Measurements from ENCODE around the gene LATS2. TPM values are rescaled to one million over a fixed set of nuclear protein-coding genes. Genes with fewer than 3 reads are reported as not detected.

LATS2 gene
- total RNA-seq, 2 donors from 2014 or later: 8.0 to 9.0 TPM

DNA sequence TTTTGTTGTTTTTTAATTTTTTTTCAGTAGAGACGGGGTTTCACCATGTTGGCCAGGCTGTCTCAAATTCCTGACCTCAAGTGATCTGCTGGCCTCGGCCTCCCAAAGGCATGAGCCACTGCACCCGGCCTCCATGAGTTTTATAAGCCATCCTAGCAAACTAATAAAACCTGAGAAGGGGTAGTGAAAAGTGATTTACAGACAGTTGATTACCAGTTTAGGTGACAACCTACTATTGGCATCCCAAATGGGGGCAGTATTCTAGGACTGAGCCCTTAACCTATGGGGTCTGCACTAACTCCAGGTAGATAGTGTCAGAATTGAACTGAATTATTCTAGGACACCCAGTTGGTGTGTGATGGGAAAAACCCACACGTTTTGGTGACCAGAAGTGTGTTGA lies 6.5 kb upstream of the LATS2 start:
- no peaks in the 10 kb centered on the region for H3K9me3 ChIP-seq (ENCODE audit: control insufficient read depth, low read length, poor library complexity, severe bottlenecking)
- Mint-ChIP-seq H3K27ac (no peak overlapping the region), H3K27me3 (peaks cover 3% of the 10 kb centered on the region), H3K4me3 (no peak overlapping the region), H3K4me1 (peaks cover 5% of the 10 kb centered on the region), H3K36me3 (ENCODE audit: low read depth) (peaks cover 2% of the 10 kb centered on the region)
- ATAC-seq (no peak), DNase-seq (no peak)

GRCh38 chr13:21066946-21067345 lies 5.6 kb upstream of the LATS2 start:
- H3K4me1 Mint-ChIP-seq: peaks cover 8% of the 10 kb centered on the region
- H3K27me3 Mint-ChIP-seq: peaks cover 7% of the 10 kb centered on the region
- H3K27ac Mint-ChIP-seq: no peak overlapping the region
- H3K4me3 Mint-ChIP-seq: no peak overlapping the region
- H3K36me3 Mint-ChIP-seq (ENCODE audit: low read depth): peaks cover 2% of the 10 kb centered on the region
- DNase-seq (no peak), ATAC-seq (no peak)
- H3K9me3 ChIP-seq (ENCODE audit: control insufficient read depth, low read length, poor library complexity, severe bottlenecking): no peaks in the 10 kb centered on the region

GRCh38 chr13:21065686-21066085 lies 4.3 kb upstream of the LATS2 start:
- Mint-ChIP-seq H3K36me3 (ENCODE audit: low read depth) (no peaks in the 10 kb centered on the region), H3K4me1 (peaks cover 6% of the 10 kb centered on the region)
- ATAC-seq: no peak

GRCh38 chr13:21063031-21063430 lies 1.6 kb upstream of the LATS2 start:
- ATAC-seq: no peak
- Mint-ChIP-seq H3K27ac (peak overlapping the region; percentile 74), H3K36me3 (ENCODE audit: low read depth) (no peaks in the 10 kb centered on the region), H3K4me3 (peak overlapping the region; percentile 72), H3K27me3 (peaks cover 7% of the 10 kb centered on the region), H3K4me1 (peaks cover 9% of the 10 kb centered on the region)
- no peaks in the 10 kb centered on the region for H3K9me3 ChIP-seq (ENCODE audit: control insufficient read depth, low read length, poor library complexity, severe bottlenecking)
- DNase-seq: no peak

More at GRCh38 chr13:21065686-21066085, 4.3 kb upstream of the LATS2 start:
- no peak for DNase-seq
- H3K9me3 ChIP-seq (ENCODE audit: control insufficient read depth, low read length, poor library complexity, severe bottlenecking): no peaks in the 10 kb centered on the region
- Mint-ChIP-seq H3K27me3 (peaks cover 7% of the 10 kb centered on the region), H3K27ac (no peak overlapping the region), H3K4me3 (no peak overlapping the region)

GRCh38 chr13:21060338-21061028 lies 903 bp downstream of the LATS2 start:
- no peaks in the 10 kb centered on the region for H3K36me3 Mint-ChIP-seq (ENCODE audit: low read depth)
- ATAC-seq (peak; percentile 28), DNase-seq (no peak)
- peaks cover 7% of the 10 kb centered on the region for H3K27me3 Mint-ChIP-seq
- no peaks in the 10 kb centered on the region for H3K9me3 ChIP-seq (ENCODE audit: control insufficient read depth, low read length, poor library complexity, severe bottlenecking)
- H3K27ac Mint-ChIP-seq: no peak overlapping the region
- H3K4me3 Mint-ChIP-seq: peak overlapping the region; percentile 76
- H3K4me1 Mint-ChIP-seq: peaks cover 9% of the 10 kb centered on the region

DNA sequence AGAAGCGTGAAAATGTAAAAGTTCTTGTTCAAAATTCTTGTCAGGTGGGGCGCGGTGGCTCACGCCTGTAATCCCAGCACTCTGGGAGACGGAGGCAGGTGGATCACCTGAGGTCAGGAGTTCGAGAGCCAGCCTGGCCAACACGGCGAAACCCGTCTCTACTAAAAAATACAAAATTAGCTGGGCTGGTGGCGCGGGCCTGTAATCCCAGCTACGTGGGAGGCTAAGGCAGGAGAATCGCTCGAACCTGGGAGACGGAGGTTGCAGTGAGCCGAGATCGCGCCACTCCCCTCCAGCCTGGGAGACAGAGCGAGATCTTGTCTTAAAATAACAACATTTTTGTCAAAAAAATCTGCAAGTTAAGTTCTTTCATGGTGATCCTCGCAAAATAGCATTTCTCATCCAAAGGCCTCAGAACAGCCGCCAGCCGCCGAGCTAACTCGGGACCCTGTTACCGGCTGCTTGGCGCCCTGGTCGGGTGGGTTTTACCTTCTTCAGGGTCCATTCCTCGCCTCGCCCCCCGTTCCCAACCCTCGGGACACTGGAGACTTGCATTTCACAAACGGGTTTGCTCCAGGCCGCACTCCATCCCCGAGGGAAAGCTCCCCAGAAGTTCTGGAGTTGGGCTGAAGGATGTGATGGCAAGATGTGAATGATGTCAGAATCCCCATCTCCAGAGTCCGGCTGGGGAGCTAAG lies 1.6 kb downstream of the LATS2 start:
- peaks cover 7% of the 10 kb centered on the region for H3K27me3 Mint-ChIP-seq
- H3K9me3 ChIP-seq (ENCODE audit: control insufficient read depth, low read length, poor library complexity, severe bottlenecking): no peaks in the 10 kb centered on the region
- no peaks in the 10 kb centered on the region for H3K36me3 Mint-ChIP-seq (ENCODE audit: low read depth)
- H3K4me3 Mint-ChIP-seq: peak overlapping the region; percentile 76
- ATAC-seq (no peak), DNase-seq (no peak)
- peaks cover 9% of the 10 kb centered on the region for H3K4me1 Mint-ChIP-seq
- no peak overlapping the region for H3K27ac Mint-ChIP-seq

- peaks cover 14% of the 10 kb centered on the region for H3K4me1 Mint-ChIP-seq
- no peaks in the 10 kb centered on the region for H3K9me3 ChIP-seq (ENCODE audit: control insufficient read depth, low read length, poor library complexity, severe bottlenecking)
- H3K27me3 Mint-ChIP-seq: peaks cover 11% of the 10 kb centered on the region
- peak overlapping the region; percentile 41 for H3K4me3 Mint-ChIP-seq
- no peak overlapping the region for H3K27ac Mint-ChIP-seq
- no peaks in the 10 kb centered on the region for H3K36me3 Mint-ChIP-seq (ENCODE audit: low read depth)
- no peak for ATAC-seq
- DNase-seq: no peak
These were observed 3.0 kb downstream of the LATS2 start for GRCh38 chr13:21058361-21058760.

DNA sequence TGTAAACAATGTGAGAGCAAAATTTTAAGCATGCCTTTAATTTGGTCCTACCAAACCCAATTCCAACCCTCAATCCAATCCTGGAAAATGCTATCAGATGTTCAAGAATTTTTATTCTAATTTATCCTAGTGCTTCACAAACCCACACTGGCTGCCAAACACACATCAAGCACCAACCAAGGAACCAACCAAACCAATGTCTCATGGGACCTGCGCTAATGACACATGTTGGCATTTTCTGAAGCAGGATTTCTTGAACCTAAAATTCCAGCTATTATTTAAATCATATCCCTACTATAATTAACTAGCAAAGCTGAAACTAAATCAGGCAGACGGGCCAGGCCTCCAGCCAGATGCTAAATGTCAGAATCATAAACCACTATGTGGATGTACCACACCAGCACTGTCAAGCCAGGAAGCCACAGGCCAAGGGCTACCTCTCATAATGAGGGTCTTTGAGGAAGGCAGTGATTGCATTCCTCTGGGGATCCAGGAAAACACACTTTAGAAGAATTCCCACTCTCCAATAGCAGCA lies 5.8 kb downstream of the LATS2 start:
- Mint-ChIP-seq H3K4me3 (no peak overlapping the region), H3K27me3 (peaks cover 6% of the 10 kb centered on the region), H3K4me1 (peaks cover 14% of the 10 kb centered on the region), H3K36me3 (ENCODE audit: low read depth) (peaks cover 2% of the 10 kb centered on the region), H3K27ac (no peak overlapping the region)
- ATAC-seq: no peak
- no peak for DNase-seq
- H3K9me3 ChIP-seq (ENCODE audit: control insufficient read depth, low read length, poor library complexity, severe bottlenecking): no peaks in the 10 kb centered on the region

- peaks cover 2% of the 10 kb centered on the region for H3K36me3 Mint-ChIP-seq (ENCODE audit: low read depth)
- ATAC-seq (no peak), DNase-seq (no peak)
- peaks cover 14% of the 10 kb centered on the region for H3K4me1 Mint-ChIP-seq
- no peaks in the 10 kb centered on the region for H3K9me3 ChIP-seq (ENCODE audit: control insufficient read depth, low read length, poor library complexity, severe bottlenecking)
- H3K27me3 Mint-ChIP-seq: peaks cover 6% of the 10 kb centered on the region
- H3K27ac Mint-ChIP-seq: no peak overlapping the region
- H3K4me3 Mint-ChIP-seq: no peak overlapping the region
These were observed 6.4 kb downstream of the LATS2 start for GRCh38 chr13:21055016-21055415.

- no peaks in the 10 kb centered on the region for H3K9me3 ChIP-seq (ENCODE audit: control insufficient read depth, low read length, poor library complexity, severe bottlenecking)
- H3K4me3 Mint-ChIP-seq: no peak overlapping the region
- ATAC-seq: no peak
- H3K4me1 Mint-ChIP-seq: peaks cover 14% of the 10 kb centered on the region
- peaks cover 2% of the 10 kb centered on the region for H3K36me3 Mint-ChIP-seq (ENCODE audit: low read depth)
- DNase-seq: no peak
- H3K27ac Mint-ChIP-seq: no peak overlapping the region
- H3K27me3 Mint-ChIP-seq: peaks cover 6% of the 10 kb centered on the region
These were observed 7.1 kb downstream of the LATS2 start for GRCh38 chr13:21054313-21054712.

DNA sequence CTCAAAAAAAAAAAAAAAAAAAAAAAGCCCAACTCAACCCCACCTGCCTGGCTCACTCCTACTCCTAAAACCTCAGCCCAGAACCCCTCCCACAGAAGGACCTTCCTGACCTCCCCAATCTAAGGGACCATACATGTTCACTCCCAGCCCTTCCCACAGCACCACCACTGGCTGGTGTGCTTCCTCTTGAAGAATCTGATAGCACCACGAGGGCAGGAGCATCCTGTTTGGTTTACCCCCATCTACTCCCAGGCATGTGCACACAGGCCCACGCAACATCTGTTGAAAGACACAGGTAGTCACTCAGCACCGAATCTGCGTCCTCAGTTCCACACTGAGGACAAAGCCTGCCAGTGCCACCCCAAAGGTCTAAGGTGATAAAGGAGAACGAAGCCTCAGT lies 8.2 kb downstream of the LATS2 start:
- Mint-ChIP-seq H3K27me3 (peaks cover 6% of the 10 kb centered on the region), H3K4me3 (no peak overlapping the region), H3K27ac (no peak overlapping the region), H3K4me1 (peaks cover 16% of the 10 kb centered on the region), H3K36me3 (ENCODE audit: low read depth) (peaks cover 2% of the 10 kb centered on the region)
- DNase-seq (no peak), ATAC-seq (no peak)
- H3K9me3 ChIP-seq (ENCODE audit: control insufficient read depth, low read length, poor library complexity, severe bottlenecking): no peaks in the 10 kb centered on the region

GRCh38 chr13:21051675-21052074 lies 9.7 kb downstream of the LATS2 start:
- no peak for DNase-seq
- no peak overlapping the region for H3K27ac Mint-ChIP-seq
- no peak overlapping the region for H3K4me3 Mint-ChIP-seq
- no peaks in the 10 kb centered on the region for H3K9me3 ChIP-seq (ENCODE audit: control insufficient read depth, low read length, poor library complexity, severe bottlenecking)
- H3K36me3 Mint-ChIP-seq (ENCODE audit: low read depth): peaks cover 2% of the 10 kb centered on the region
- ATAC-seq: no peak
- H3K4me1 Mint-ChIP-seq: peaks cover 19% of the 10 kb centered on the region
- peaks cover 6% of the 10 kb centered on the region for H3K27me3 Mint-ChIP-seq

DNA sequence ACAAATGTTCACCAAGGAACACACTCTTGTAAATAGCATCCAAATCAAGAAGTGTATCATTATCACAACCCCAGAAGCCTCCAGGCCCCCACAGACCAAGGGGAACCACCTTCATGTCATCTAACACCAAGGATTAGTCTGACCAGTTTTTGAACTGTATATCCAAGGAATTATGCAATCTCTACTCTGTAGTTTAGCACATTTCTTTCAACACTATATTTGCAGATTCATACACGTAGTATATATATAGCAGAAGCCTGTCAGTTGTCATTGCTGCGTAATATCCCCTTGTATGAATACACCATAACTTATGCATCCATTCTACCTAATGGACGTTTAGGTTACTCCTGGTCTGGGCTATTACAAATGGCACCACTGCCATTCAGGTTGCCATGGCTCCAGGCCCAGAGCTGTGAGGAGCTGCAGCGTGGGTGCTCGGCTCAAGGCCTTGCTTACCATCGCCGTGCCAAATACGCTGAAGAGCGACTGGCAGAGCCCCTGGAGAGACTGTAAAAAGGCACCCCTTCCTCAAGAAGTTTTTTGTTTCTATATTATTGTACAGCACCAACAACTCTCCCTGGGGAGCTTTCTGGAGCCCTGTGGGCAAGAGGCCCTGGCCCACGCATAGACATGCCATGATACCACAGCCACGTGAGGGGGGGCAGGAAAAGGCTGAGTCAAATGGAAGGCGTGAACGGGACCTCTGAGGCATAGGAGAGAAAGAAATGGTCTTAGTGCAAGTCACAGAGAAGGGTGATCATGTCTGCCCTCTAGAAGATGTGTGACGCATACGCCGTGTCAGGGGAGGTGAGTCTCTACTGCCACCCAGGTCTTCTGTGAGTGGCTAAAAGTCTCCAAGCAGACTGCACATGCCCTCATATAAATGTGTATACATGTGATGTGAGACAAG lies 10.8 kb downstream of the LATS2 start:
- no peak overlapping the region for H3K27ac Mint-ChIP-seq
- H3K9me3 ChIP-seq (ENCODE audit: control insufficient read depth, low read length, poor library complexity, severe bottlenecking): no peaks in the 10 kb centered on the region
- peak overlapping the region; percentile 39 for H3K4me3 Mint-ChIP-seq
- no peak for ATAC-seq
- peaks cover 19% of the 10 kb centered on the region for H3K4me1 Mint-ChIP-seq
- peaks cover 2% of the 10 kb centered on the region for H3K36me3 Mint-ChIP-seq (ENCODE audit: low read depth)
- no peak for DNase-seq
- peaks cover 6% of the 10 kb centered on the region for H3K27me3 Mint-ChIP-seq

All from T-helper 17 cell (primary cell).